Stimulated activated CD8-positive, alpha-beta memory T cell treated with anti-CD3 and anti-CD28 coated beads, Interleukin-12 subunit alpha, Interleukin-12 subunit beta, amount 100 ng/mL, for 24 hours (primary cell): ENCODE results near the gene TBCD.

Experiments used
- DNase-seq: peaks from one replicate; pipeline ENCODE4 v3.0.0-alpha.2; 2020; ENCODE audit errors: extremely low read depth

TBCD gene

DNA sequence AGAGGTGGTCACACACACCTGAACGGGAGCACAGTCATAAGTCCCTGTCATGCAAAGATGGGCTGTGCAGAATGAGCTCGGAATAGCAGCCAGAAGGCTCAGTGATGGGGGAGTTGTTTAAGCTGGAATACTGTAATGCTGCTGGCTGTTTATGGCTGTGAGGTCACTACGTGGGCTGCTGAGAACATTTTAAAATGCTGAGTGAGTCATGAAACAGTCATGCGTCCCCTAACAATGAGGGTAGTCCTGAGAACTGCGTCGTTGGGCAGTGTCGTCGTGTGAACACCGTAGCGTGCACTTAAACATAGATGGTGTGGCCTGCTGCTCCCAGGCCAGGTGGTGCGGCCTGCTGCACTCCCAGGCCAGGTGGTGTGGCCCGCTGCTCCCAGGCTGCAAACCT, 39.7 kb downstream of the TBCD start:
- no peak for DNase-seq

DNA sequence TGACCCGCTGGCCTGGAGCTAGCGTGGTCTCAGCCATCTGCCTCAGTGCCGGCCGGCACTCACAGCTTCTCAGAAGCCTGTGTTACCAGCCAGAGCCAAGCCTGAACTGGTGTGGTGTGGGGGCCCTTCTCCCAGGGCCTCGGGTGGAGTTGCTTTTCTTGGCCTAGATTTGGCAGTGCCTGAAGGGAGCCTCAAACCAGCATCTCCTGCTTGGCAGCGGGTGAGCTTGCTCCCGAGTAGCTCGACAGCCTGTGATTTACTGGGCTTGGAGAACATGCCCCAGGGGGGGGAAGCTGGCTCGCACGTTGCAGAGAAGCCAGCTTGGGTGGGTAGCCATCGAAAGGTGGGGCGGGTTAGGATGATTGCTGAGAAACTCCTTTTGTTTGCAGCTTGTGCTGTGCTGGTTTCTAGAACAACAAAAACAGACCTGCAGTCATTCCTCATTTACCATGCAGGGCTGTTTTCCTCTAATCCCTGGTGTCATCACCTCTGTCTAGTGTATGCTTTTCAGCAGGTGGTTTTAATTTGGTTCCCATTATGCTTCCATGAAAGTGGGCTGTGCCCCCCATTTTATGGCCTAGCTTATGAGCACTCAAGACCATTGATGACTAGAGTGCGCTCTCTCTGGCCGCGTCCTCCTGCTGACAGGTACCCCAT, 42.2 kb downstream of the TBCD start:
- DNase-seq, result no peak

DNA sequence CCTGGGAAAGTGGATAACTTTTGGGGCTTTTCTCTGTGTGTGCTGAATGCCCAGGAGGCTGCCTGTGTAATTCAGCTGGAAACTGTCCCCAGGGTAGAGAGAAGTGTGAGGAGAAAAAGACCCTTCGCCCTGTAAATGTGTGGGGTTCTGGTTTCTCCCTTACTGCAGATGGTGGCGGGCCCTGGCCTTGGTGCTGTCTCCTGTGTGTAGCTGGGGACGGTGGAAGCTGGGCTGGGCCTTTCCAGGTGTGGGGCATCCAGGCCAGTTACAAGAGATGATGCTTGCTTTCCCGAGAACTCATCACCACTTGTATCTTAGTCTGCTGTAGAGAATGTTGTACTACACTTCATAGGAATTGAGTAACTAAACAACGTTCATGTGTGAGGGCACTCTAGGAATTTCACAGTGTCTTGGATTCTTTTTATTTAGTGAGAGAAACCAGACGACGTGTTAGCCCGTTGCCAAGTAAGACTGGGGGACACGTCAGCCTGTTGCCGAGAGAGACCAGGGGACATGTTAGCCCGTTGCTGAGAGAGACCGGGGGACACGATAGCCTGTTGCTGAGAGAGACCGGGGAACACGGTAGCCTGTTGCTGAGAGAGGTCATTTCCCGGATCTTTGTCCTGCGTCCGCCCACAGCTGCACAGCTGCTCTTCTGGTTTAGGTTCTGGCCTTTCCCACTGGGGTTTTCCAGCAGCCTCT, 43.1 kb downstream of the TBCD start:
- no peak for DNase-seq

DNA sequence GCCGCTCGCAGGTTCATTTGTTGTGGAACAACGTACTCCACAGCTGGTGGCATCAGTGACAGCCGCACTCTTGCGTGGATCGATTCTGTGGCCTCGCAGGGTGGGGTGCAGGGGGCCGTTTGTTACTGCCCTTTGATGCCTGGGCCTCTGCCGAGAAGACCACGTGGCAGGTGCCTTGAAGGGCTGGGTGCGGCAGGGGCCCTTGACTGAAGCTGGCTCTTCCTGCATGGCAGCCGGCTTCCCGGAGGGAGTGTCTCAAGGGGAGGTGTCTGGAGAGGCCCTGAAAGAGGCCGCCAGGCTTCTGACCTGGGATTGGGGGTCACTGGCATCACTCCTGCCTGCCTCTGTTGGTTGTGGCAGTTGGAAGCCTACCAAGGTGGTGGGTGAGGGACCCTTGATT, 43.8 kb downstream of the TBCD start:
- no peak for DNase-seq

DNA sequence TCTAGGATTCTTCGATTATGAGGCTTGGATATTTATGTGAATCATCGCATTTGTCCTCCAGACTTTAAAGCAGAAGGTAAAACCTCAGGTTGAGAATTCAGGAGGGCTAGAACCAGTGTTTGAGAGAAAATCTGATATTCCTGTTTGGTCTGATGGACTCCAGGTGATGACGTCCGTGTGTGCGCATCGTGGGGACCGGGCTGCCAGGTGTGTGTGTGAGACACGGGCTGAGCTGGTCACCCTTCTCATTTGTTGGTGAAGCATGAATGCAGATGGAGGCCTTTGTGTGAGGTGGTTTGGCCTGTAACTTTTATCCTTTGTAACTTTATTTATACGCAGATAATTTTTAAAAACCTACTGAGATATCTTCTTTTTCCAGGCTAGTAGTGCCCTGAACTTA, 45.2 kb downstream of the TBCD start:
- DNase-seq, result no peak

DNA sequence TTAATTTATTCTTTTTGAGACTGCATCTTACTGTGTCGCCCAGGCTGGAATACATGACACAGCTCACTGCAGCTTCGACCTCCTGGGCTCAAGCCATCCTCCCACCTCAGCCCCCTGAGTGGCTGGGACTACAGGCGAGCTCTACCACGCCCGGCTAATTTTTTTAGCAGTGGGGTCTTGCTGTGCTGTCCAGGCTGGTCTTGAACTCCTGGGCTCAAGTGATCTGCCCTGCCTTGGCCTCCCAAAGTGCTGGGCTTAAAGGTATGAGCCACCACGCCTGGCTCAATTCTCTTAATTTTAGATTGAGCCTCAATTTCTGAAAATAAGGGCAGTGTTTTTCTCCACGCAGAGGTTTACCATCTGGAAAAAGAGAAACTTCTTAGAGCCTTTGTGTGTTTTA, 46.9 kb downstream of the TBCD start:
- no peak for DNase-seq

DNA sequence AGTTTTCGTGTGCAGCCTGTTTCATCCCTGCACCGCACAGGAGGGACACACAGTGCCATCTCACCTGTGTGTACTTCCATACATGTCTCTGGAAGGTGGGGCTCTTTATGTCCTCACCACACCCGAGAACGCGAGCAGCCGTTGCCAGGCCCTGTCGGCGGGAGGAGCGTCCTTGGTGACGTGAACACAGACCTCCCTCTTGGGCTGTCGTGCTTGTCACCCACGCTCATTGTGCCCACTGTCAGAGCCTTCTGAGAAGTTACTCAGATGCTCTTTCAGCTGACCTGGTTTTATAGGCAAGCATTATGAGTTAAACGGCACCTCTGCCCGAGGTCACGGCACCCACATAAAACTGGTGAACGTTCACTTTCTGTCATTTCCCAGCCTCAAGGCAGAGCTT, 47.7 kb downstream of the TBCD start:
- no peak for DNase-seq

DNA sequence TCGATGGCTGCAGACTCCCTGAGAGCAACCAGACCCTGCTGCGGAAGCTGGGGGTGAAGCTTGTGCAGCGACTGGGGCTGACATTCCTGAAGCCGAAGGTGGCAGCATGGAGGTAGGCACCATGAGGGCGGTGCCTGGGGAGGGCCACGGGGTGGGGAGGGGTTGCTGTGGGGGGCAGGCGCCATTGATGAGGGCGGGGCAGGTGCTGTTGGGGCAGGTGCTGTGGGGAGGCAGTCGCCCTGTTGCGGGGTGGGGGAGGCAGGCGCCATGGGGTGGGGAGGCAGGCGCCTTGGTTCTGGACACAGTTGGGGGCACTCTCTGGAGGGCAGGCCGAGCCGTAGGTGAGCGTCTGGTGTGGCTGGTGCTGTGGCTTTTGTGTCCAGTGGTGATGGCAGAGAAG, 49.0 kb downstream of the TBCD start:
- no peak for DNase-seq

DNA sequence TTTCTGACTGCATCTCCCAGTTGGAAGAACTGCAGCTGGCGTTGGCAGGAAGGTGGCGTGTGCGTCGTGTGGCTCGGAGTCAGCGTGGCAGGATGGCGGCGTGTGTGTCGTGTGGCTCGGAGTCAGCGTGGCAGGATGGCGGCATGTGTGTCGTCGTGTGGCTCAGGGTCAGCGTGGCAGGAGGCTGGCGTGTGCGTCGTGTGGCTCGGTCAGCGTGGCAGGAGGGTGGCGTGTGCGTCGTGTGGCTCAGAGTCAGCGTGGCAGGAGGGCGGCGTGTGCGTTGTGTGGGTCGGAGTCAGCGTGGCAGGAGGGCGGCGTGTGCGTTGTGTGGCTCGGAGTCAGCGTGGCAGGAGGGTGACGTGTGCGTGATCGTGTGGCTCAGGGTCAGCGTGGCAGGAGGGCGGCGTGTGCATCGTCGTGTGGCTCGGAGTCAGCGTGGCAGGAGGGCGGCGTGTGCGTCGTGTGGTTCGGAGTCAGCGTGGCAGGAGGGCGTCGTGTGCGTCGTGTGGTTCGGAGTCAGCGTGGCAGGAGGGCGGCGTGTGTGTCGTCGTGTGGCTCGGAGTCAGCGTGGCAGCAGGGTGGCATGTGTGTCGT, 49.6 kb downstream of the TBCD start:
- no peak for DNase-seq

DNA sequence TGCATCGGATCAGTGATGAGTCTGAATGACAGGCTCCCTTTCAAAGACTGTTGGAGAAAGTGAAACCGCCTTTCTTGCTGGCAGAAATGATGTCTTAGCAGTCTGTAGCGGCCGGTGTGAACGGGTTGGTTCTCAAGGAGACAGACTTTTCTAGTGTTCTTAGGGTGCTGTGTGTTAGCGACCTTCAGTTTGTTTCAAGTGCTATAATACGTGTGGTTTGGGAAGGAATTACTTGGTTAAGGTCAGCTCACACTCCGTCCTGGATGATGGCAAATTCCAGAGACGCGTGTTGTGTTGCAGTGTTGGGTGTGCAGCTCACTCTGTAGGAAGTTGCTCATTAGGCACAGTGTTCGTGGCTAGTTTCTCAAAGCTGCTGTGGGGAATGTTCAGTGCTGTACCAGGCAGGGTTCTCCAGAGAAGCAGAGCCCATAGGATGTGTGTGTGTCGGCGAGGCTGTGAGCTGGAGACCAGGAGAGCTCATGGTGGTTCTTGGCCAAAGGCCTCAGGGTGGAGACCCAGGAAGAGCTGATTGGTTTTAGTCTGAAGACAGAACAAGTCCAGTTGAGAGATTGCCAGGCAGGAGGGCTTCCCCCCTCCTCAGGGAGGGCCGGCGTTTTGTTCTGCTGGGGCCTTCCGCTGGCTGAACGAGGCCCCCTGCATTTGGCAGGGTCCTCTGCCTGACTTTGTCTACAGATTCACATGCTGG, 50.4 kb downstream of the TBCD start:
- DNase-seq, result no peak

DNA sequence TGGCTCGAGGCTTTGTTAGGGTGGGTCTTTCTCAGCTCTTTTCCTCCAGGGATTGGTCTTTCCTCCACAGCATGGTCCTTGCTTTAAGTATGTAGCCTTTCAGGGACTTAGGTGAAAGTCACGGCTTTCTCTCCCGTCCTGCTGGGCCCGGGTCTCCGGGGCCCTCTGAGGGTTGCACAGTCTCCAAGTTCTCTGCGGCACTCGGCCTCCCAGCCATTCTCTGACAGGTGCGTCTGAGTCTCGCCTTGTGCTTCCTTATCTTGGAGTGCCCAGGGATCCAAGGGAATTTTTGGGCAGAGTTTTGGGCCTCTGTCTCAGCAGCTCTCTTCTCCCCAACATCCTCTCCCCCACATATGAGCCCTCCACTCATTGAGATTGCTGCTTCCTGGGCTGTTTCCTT, 51.3 kb downstream of the TBCD start:
- no peak for DNase-seq

DNA sequence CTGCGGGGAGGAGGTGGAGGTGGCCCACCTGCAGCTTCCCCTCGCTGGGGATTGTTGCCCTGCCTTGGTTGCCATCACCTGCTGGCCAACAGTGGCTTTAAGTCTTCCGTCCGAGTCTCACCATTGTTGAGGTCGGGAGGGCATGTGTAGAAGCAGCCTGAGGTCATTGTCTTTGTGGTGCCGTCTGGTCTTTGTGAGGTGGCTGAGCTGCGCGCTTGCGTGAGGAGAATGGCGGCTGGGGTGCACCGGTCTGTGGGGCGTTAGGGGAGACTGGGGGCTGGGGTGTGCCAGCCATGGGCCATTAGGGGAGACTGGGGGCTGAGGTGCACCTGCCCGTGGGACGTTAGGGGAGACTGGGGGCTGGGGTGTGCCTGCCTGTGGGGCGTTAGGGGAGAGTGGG, 51.7 kb downstream of the TBCD start:
- DNase-seq, result no peak

DNA sequence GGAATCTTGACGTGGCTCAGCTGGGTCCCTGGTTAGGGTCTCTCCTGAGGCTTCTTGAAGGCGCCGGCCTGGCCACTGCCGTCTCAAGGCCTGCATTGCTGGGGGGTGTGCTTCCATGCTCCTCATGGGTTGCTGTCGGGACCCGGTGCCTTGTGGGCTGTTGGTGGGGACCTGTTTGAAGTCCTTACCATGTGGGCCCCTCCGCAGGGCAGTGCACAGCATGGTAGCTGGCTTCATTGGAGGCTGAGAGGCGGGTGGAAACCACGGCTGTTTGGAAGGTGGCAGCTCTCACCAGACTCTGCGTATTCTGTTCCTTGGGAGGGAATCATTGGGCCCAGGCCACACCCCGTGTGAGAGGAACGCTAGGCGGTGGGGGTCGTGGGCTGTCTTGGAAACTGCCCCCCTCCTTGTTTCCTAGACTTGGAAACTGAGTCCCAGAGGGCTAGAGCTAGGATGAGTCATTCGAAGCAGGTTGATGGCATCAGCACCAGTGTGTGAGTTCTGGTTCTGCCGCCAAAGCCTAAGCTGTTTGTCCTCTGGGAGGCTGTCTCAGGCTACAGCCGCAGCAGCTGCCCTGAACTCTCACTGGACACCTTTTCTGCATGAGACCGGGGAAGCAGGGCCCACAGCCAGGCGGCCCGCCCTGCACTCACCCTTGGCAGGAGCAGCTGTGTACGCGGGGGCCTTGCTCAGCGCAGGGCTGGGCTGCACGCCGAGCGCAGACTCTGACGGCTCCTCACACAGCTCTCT, 52.8 kb downstream of the TBCD start:
- no peak for DNase-seq

DNA sequence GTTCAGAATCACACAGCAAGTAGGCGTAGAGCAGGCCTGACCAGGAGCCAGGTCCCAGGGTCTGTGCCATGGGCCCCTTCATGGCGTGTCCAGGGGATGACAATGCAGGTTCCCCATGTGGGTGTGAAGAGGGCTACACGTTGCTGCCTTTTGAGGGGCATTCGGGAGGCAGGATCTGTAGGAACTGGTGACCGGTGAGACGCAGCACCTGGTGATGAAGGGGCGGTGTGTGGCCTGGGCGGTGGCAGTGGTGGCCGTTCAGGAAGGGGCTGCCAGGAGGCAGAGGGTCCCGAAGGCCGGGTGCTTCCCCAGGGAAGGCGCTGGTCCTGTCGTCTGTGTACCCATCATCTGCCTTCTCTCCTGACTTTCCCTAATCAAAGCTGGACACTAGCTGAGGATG, 53.4 kb downstream of the TBCD start:
- no peak for DNase-seq

DNA sequence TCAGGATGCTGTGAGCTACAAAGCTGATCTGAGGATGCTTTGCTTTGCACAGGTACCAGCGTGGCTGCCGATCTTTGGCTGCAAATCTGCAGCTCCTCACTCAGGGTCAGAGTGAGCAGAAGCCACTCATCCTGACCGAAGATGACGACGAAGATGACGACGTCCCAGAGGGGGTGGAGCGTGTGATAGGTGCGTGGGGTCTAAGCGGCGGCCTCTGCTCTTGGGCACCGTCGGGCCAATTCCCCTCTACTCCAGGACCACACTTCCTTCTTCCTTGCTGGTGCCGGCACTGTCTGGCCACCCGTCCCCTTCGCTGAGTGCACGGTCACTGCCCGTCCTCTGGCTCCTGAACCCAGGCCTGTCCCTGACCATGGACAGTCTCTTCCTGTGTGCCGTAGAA, 54.0 kb downstream of the TBCD start:
- DNase-seq, result no peak

DNA sequence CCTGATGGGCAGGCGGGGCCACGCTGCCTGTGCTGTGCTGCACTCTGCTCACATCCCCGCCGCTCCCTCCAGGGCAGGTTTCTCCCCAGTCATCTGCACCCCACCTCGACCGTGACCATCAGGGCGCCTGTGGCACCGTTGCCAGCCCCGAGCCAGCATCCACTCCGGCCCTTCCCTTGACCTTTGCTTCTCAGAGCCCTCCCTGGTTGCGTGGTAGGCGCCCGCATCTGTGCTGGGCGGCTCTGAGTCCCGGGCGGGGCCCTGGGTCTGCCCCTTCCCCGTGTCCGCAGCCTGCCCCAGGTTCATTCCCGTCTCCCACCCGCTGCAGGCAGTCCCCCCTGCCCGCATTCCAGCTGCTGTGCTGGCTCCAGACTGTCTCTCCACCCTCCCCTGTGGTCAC, 54.8 kb downstream of the TBCD start:
- no peak for DNase-seq

DNA sequence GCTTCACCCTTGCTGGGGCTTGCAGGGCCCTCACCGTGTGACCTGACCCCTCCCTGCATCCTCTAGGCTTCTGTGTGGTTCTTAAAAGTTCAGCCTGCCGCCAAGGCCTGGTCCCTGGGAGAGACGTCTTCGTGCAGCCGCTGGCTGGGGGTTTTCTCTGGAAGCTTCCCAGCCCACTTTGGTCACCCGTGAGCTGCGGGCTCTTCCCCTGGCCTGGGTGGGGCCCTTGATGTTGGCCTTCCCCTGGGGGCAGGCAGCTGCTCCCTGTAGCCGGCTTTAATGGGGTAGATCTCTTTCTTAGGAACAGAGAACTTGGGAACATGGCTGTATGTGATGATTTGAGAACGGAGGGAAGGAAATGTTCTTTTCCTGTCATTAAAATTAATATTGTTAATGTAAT, 55.2 kb downstream of the TBCD start:
- DNase-seq, result no peak

DNA sequence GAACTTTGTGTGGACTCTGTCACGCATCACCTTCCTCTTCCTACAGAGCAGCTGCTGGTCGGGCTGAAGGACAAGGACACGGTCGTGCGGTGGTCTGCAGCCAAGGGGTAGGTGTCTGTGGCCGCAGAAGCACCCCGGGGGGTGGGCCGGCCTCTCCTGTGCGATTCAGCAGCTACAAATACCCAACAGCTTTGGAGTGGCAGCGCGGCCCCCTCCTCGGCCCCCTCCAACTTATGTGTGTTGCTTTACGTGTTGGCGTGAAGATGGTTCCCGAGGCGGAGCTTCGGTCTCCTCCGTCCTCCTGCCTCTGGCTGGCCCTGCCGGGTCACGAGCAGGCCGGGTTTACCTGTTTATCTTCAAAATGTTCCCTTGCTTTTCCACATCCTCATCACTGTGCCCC, 55.7 kb downstream of the TBCD start:
- no peak for DNase-seq

DNA sequence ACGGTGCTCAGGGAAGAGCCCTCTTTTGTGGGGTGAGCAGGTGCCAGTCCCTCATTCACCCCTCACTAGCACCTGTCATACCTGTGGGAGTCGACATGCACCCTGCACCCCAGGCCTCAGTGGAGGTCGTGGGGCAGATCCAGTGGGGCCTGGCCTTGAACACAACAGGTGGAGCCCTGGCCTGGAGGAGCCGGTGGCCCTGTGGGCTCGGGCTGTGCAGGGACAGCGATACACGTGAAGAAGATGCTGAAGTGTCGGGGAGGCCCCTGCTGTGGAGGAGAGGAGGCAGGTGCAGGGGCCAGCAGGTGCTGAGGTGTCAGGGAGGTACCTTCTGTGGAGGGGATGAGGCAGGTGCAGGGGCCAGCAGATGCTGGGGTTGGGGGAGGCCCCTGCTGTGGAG, 56.1 kb downstream of the TBCD start:
- DNase-seq, result no peak

DNA sequence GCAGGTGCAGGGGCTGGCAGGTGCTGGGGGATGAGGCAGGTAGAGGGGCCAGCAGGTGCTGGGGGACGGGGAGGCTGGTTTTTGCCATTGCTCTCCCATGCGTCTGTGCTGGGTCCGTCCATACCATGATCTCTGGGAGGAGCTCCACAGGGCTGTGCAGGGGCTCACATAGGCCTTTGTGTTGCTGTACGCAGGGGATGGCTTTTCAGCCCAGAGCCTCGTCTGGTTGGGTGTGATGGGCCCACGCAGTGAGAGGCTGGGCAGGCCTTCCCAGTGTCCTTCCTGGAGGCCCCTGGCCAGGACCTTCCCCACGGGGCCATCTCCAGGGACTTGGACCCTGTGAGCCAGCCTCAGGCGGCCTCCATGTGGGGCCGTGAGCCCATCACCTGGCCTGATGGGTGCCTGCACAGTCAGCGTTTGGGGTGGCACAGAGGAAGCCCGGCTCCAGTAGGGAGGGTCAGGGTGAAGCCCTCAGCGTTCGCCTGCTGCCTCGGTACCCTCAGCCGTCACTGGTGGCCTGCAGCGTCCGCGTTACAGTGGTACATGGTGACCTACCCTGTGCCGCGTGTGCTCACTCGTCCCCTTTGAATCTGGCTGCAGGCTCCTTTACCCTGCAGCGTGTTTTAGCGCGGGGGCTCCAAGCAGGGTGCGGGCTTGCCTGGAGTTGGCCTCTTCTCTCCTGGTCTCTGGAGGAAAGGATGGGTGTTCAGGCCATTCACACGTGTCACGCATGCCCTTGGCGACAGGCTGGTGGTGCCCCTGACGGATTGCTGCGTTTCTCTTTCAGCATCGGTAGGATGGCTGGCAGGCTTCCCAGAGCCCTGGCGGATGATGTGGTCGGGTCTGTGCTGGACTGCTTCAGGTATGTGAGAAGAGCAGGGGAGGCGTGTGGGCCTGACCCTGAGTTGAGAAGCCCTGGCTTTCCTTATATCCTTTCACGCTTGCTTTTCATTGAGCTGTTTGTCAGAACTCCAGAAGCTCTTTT, 57.3 kb downstream of the TBCD start:
- no peak for DNase-seq
